K562 (cell line): ENCODE measurements around the gene TMEM267. TPM values are rescaled to one million over a fixed set of nuclear protein-coding genes. Genes with fewer than 3 reads are reported as not detected.

Experiments used
- BCOR ChIP-seq: fragments of 450-650 bp; IDR thresholded peaks from 2 replicates; pipeline ENCODE4 v1.6.1; 2016
- CBX8 ChIP-seq: fragments of 200-600 bp; sonication (generic); IDR thresholded peaks from 2 replicates; pipeline ENCODE4 v1.6.1; 2012; ENCODE audit warnings: borderline replicate concordance, mixed run types, low read depth, mild to moderate bottlenecking, moderate library complexity, mixed read lengths, low read length, control low read depth, inconsistent platforms; ENCODE audit not compliant: poor library complexity, severe bottlenecking; ENCODE audit errors: extremely low read depth
- EP400 ChIP-seq: fragments of 450-650 bp; IDR thresholded peaks from 2 replicates; pipeline ENCODE4 v1.6.1; 2017; ENCODE audit warnings: antibody characterized with exemption, mild to moderate bottlenecking, moderate library complexity
- ETV6 ChIP-seq, 3 experiments: fragments of 150-350 bp in 1 of 3; sonication (generic) in 1 of 3; formaldehyde crosslinking in 1 of 3; IDR thresholded peaks; 2 replicates each; pipeline versions ENCODE4 v1.6.1 to v1.8.0; 2014 to 2022; ENCODE audit warnings: borderline replicate concordance in 2 of 3, low read depth in 2 of 3, antibody characterized with exemption in 1 of 3, low read length in 1 of 3, mild to moderate bottlenecking in 1 of 3, missing genetic modification reagents in 1 of 3
- GTF2A2 ChIP-seq: IDR thresholded peaks from 2 replicates; pipeline ENCODE4 v1.6.1; 2016; ENCODE audit warnings: mild to moderate bottlenecking, missing genetic modification characterization, missing compliant biosample characterization
- IFI16 ChIP-seq: fragments of 250-450 bp; sonication (Bioruptor Pico); IDR thresholded peaks from 2 replicates; pipeline ENCODE4 v2.1.2; 2022; ENCODE audit warnings: mild to moderate bottlenecking, inconsistent platforms
- MAZ ChIP-seq, 2 experiments: fragments of 450-650 bp in 1 of 2; sonication (generic) in 1 of 2; formaldehyde crosslinking; IDR thresholded peaks in 1 of 2; conservative IDR thresholded peaks in 1 of 2; 2 replicates each; pipeline versions ENCODE4 v1.4.0 to v1.5.0; 2020; ENCODE audit warnings: mild to moderate bottlenecking in 1 of 2, missing genetic modification reagents in 1 of 2
- NCOA4 ChIP-seq: fragments of 450-650 bp; IDR thresholded peaks from 2 replicates; pipeline ENCODE4 v1.6.1; 2018; ENCODE audit warnings: mild to moderate bottlenecking; ENCODE audit not compliant: partially characterized antibody
- PML ChIP-seq: IDR thresholded peaks from 2 replicates; pipeline ENCODE4 v1.6.1; 2012; ENCODE audit warnings: low read length, inconsistent platforms
- PPARD ChIP-seq: fragments of 250-450 bp; sonication (Bioruptor Pico); IDR thresholded peaks from 2 replicates; pipeline ENCODE4 v1.8.0; 2022; ENCODE audit warnings: inconsistent platforms, mild to moderate bottlenecking, moderate library complexity
- RB1 ChIP-seq: fragments of 450-650 bp; IDR thresholded peaks from 2 replicates; pipeline ENCODE4 v1.6.1; 2017; ENCODE audit warnings: low read depth, mild to moderate bottlenecking
- RFX1 ChIP-seq: fragments of 450-650 bp; IDR thresholded peaks from 2 replicates; pipeline ENCODE4 v1.6.1; 2016; ENCODE audit warnings: mild to moderate bottlenecking, moderate library complexity
- SMARCA4 ChIP-seq: fragments of 450-650 bp; IDR thresholded peaks from 2 replicates; pipeline ENCODE4 v1.6.1; 2016
- SRSF1 ChIP-seq: fragments of 200-400 bp; formaldehyde crosslinking; IDR thresholded peaks from 2 replicates; pipeline ENCODE4 v1.6.1; 2017; ENCODE audit warnings: mild to moderate bottlenecking, low read depth, low read length, moderate library complexity
- TAF1 ChIP-seq: IDR thresholded peaks from 2 replicates; pipeline ENCODE4 v1.6.1; 2011; ENCODE audit warnings: mild to moderate bottlenecking, low read length, moderate library complexity; ENCODE audit not compliant: insufficient read depth, control insufficient read depth, severe bottlenecking; ENCODE audit errors: extremely low read depth
- ZEB2 ChIP-seq: fragments of 450-650 bp; IDR thresholded peaks from 2 replicates; pipeline ENCODE4 v1.6.1; 2016
- ZKSCAN8 ChIP-seq: fragments of 200-800 bp; sonication (Bioruptor generic); IDR thresholded peaks from 2 replicates; pipeline ENCODE4 v1.6.1; 2016; ENCODE audit warnings: missing genetic modification characterization, missing compliant biosample characterization
- ZNF764 ChIP-seq: fragments of 250-450 bp; sonication (Bioruptor Pico); IDR thresholded peaks from 2 replicates; pipeline ENCODE4 v1.4.0; 2020; ENCODE audit warnings: low read depth, mild to moderate bottlenecking, moderate library complexity
- polyA plus RNA-seq, 8 experiments: library from polyadenylated mRNA; depleted of rRNA in 4 of 8; stranded (reverse) in 5 of 8; unstranded in 3 of 8; fragments of >200 nt; fragmentation: Nextera tagmentation in 2 of 8; fragmentation: Illumina TruSeq in 1 of 8; extraction: Ambion mirVana in 2 of 8; extraction: Trizol in 1 of 8; gene quantifications; 2 replicates each; pipeline versions ENCODE4 v1.2.1 to v1.2.3, GENCODE V29; 2011 to 2014; ENCODE audit warnings: inconsistent platforms in 1 of 8, missing spikeins in 1 of 8
- total RNA-seq, 7 experiments: library from RNA; depleted of rRNA in 6 of 7; stranded (reverse); fragments of >200 nt in 6 of 7; fragmentation: Illumina TruSeq in 2 of 7; extraction: Trizol in 2 of 7; gene quantifications; 2 replicates each; pipeline versions ENCODE4 v1.2.1 to v1.2.3, GENCODE V29; 2011 to 2021; ENCODE audit warnings: low replicate concordance in 1 of 7
- TF ChIP-seq, protein P1 (sequence below): sonication (generic); formaldehyde crosslinking; IDR thresholded peaks from 2 replicates; pipeline ENCODE4 v1.9.0; 2022; ENCODE audit warnings: mild to moderate bottlenecking, missing genetic modification reagents
- TF ChIP-seq, protein P2 (sequence below): fragments of 450-650 bp; IDR thresholded peaks from 2 replicates; pipeline ENCODE4 v1.6.1; 2016; ENCODE audit warnings: low read depth

The TMEM267 gene
- total and polyA plus RNA-seq, 9 of the 15 experiments (the other 6 are each of a cell fraction or from before 2014, with no cell fraction given): 8.1 to 61.1 (median 17.8) TPM

DNA sequence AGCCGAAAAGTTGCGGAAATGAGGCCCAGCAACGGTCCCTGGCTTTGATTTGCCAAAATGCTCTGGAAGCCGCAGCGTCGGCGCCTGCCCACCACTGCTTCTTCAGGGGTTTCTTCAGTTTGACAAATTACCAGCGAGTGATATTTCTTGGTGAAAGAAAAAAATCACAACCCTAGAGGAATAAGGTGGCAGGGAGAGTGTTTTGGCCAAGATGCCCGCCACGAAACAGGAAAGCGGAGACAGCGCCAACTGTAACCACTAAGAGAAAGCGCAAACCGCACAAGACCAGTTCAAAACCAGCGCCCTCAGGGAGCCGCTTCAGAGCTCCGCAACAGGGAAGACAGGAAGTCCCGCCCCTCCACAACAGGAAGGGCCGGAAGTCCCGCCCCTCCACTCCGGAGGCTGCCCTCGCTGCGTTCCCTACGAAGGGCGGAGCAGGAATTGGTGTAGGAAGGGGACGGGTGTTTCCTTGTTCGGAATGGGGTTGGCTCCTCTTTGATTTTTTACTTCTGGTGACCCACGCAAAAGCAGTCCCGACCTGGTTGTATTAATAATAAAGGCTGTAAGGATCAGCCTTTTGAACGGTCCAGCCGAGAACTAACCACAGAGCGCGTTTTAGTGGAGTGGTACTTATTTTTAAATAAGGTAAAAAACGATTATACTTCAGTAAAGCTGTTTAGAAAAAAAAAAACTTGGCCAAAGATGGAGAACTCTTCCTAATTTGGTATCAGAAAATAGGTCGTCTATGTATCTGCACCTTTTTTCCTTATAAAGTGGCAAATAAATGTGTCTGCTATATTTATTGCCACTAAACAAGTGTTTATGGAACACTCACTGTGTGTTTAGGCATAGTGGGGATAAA, 31.4 kb upstream of the TMEM267 start, which contains the start of gene C5orf34 (continued):
- peak; percentile 96 for TF ChIP-seq TAF1
- TF ChIP-seq GTF2A2 (tag): peak; percentile 20; the same call in 1 of the 2 replicates
- no peak for TF ChIP-seq IFI16 (CRISPR knock-in tag)
- TF ChIP-seq SMARCA4: no peak
- no peak; the same call in 1 of the 2 replicates for TF ChIP-seq BCOR
- TF ChIP-seq NCOA4: no peak
- TF ChIP-seq MAZ (CRISPR knock-in tag; conservative IDR thresholded peaks at IDR 0.05 in 1 of 2, IDR thresholded peaks at IDR 0.05 in 1 of 2): peak in 1 of 2 experiments; percentile 89; a peak in 3 of 4 replicates
- TF ChIP-seq SRSF1: no peak
- TF ChIP-seq ZEB2: no peak
- no peak for TF ChIP-seq RFX1
- 0 out of 4 replicates have a peak, but pooled peaks of 1 of the 2 experiments have one; percentile 44 for TF ChIP-seq ETV6 (IDR thresholded peaks at IDR 0.05; ENCODE audit: borderline replicate concordance in 1 of 2, low read depth in 2 of 2, low read length in 1 of 2)
- TF ChIP-seq ETV6 (CRISPR knock-in tag; IDR thresholded peaks at IDR 0.05; ENCODE audit: borderline replicate concordance): no peak
- no peak for TF ChIP-seq PPARD (CRISPR knock-in tag)
- peak; percentile 41 for TF ChIP-seq RB1
- peak; percentile 83 for TF ChIP-seq PML
- TF ChIP-seq ZNF764 (CRISPR knock-in tag): no peak
- TF ChIP-seq, protein P1, sequence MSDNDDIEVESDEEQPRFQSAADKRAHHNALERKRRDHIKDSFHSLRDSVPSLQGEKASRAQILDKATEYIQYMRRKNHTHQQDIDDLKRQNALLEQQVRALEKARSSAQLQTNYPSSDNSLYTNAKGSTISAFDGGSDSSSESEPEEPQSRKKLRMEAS: no peak
- peak; percentile 94 for TF ChIP-seq EP400
- 0 out of 2 replicates have a peak, but pooled peaks have one; percentile 54 for TF ChIP-seq ZKSCAN8
- no peak for TF ChIP-seq CBX8
- TF ChIP-seq, protein P2, sequence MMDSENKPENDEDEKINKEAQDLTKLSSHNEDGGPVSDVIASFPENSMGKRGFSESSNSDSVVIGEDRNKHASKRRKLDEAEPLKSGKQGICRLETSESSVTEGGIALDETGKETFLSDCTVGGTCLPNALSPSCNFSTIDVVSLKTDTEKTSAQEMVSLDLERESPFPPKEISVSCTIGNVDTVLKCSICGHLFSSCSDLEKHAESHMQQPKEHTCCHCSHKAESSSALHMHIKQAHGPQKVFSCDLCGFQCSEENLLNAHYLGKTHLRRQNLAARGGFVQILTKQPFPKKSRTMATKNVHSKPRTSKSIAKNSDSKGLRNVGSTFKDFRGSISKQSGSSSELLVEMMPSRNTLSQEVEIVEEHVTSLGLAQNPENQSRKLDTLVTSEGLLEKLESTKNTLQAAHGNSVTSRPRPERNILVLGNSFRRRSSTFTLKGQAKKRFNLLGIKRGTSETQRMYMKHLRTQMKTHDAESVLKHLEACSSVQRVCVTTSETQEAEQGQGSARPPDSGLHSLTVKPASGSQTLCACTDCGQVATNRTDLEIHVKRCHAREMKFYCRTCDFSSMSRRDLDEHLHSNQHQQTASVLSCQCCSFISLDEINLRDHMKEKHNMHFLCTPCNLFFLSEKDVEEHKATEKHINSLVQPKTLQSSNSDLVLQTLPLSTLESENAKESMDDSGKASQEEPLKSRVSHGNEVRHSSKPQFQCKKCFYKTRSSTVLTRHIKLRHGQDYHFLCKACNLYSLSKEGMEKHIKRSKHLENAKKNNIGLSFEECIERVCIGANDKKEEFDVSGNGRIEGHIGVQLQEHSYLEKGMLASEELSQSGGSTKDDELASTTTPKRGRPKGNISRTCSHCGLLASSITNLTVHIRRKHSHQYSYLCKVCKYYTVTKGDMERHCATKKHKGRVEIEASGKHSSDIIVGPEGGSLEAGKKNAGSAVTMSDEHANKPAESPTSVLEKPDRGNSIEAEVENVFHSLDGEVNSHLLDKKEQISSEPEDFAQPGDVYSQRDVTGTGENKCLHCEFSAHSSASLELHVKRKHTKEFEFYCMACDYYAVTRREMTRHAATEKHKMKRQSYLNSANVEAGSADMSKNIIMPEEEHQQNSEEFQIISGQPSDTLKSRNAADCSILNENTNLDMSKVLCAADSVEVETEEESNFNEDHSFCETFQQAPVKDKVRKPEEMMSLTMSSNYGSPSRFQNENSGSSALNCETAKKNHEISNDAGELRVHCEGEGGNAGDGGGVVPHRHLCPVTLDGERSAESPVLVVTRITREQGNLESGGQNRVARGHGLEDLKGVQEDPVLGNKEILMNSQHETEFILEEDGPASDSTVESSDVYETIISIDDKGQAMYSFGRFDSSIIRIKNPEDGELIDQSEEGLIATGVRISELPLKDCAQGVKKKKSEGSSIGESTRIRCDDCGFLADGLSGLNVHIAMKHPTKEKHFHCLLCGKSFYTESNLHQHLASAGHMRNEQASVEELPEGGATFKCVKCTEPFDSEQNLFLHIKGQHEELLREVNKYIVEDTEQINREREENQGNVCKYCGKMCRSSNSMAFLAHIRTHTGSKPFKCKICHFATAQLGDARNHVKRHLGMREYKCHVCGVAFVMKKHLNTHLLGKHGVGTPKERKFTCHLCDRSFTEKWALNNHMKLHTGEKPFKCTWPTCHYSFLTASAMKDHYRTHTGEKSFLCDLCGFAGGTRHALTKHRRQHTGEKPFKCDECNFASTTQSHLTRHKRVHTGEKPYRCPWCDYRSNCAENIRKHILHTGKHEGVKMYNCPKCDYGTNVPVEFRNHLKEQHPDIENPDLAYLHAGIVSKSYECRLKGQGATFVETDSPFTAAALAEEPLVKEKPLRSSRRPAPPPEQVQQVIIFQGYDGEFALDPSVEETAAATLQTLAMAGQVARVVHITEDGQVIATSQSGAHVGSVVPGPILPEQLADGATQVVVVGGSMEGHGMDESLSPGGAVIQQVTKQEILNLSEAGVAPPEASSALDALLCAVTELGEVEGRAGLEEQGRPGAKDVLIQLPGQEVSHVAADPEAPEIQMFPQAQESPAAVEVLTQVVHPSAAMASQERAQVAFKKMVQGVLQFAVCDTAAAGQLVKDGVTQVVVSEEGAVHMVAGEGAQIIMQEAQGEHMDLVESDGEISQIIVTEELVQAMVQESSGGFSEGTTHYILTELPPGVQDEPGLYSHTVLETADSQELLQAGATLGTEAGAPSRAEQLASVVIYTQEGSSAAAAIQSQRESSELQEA: no peak
